Keratinocyte (primary cell): ENCODE data around the gene NEGR1. TPM values are rescaled to one million over a fixed set of nuclear protein-coding genes. Genes with fewer than 3 reads are reported as not detected.

ENCODE experiments used
- DNase-seq: peaks from one replicate; pipeline ENCODE4 v3.0.0-alpha.2; 2011; ENCODE audit warnings: low read depth, missing footprints, low spot score
- FAIRE-seq: peaks from 2 replicates; lab custom pipeline; 2011; peaks lifted over from hg19 to GRCh38; lab: Jason Lieb, UNC
- H2AFZ ChIP-seq: 2 replicates; pipeline ENCODE4 v1.6.0; 2012; ENCODE audit warnings: low read length, control low read depth, inconsistent platforms; ENCODE audit not compliant: control insufficient read depth
- H3K27ac ChIP-seq: 2 replicates; pipeline ENCODE4 v1.5.1; 2011; ENCODE audit warnings: low read length; ENCODE audit not compliant: control insufficient read depth, insufficient read depth
- H3K27me3 ChIP-seq: 3 replicates; pipeline ENCODE4 v1.6.0; 2011; ENCODE audit warnings: low read length; ENCODE audit not compliant: control insufficient read depth, insufficient read depth; ENCODE audit errors: extremely low read depth
- H3K36me3 ChIP-seq, 2 experiments: 2 replicates in 1 of 2; 3 replicates in 1 of 2; pipeline ENCODE4 v1.5.1; 2011; ENCODE audit warnings: low read length in 2 of 2, mild to moderate bottlenecking in 1 of 2; ENCODE audit not compliant: control insufficient read depth in 2 of 2, insufficient read depth in 2 of 2; ENCODE audit errors: extremely low read depth in 1 of 2
- H3K4me1 ChIP-seq: 3 replicates; pipeline ENCODE4 v1.5.1; 2011; ENCODE audit warnings: low read length; ENCODE audit not compliant: control insufficient read depth, insufficient read depth; ENCODE audit errors: extremely low read depth
- H3K4me2 ChIP-seq: 3 replicates; pipeline ENCODE4 v1.6.0; 2011; ENCODE audit warnings: low read depth, low read length; ENCODE audit not compliant: control insufficient read depth, insufficient read depth; ENCODE audit errors: extremely low read depth
- H3K4me3 ChIP-seq, 3 experiments: fragments of 200-600 bp in 1 of 3; sonication (generic) in 1 of 3; 2 replicates in 2 of 3; 3 replicates in 1 of 3; pipeline ENCODE4 v1.5.1; 2011 to 2016; ENCODE audit warnings: low read length in 3 of 3, mild to moderate bottlenecking in 3 of 3, control low read depth in 2 of 3, inconsistent platforms in 1 of 3, low read depth in 1 of 3, mixed read lengths in 1 of 3, mixed run types in 1 of 3, moderate library complexity in 1 of 3; ENCODE audit not compliant: control insufficient read depth in 2 of 3, insufficient read depth in 2 of 3; ENCODE audit errors: extremely low read depth in 1 of 3
- H3K79me2 ChIP-seq: 2 replicates; pipeline ENCODE4 v1.6.0; 2012; ENCODE audit warnings: low read length; ENCODE audit not compliant: control insufficient read depth, insufficient read depth
- H3K9ac ChIP-seq: 3 replicates; pipeline ENCODE4 v1.6.0; 2011; ENCODE audit warnings: low read length; ENCODE audit not compliant: control insufficient read depth, insufficient read depth; ENCODE audit errors: extremely low read depth
- H3K9me1 ChIP-seq: 3 replicates; pipeline ENCODE4 v1.6.0; 2011; ENCODE audit warnings: low read length; ENCODE audit not compliant: control insufficient read depth, insufficient read depth; ENCODE audit errors: extremely low read depth
- H3K9me3 ChIP-seq: 2 replicates; pipeline ENCODE4 v1.5.1; 2012; ENCODE audit warnings: low read depth, low read length; ENCODE audit not compliant: control insufficient read depth
- H4K20me1 ChIP-seq: 3 replicates; pipeline ENCODE4 v1.6.0; 2011; ENCODE audit warnings: low read length; ENCODE audit not compliant: control insufficient read depth, insufficient read depth; ENCODE audit errors: extremely low read depth
- EZH2 ChIP-seq: IDR thresholded peaks from one replicate; pipeline ENCODE4 v1.6.1; 2012; ENCODE audit warnings: inconsistent platforms, mild to moderate bottlenecking, low read length, moderate library complexity
- dilution Hi-C: fragments of 300-500 bp; cut with MboI; formaldehyde crosslinking; loops from one replicate; pipeline ENCODE4 v1.7.0; 2020; ENCODE audit warnings: low sequenced_read_pairs; ENCODE audit not compliant: extremely low pct_ligation_motif_present
- polyA plus RNA-seq, 5 experiments: library from polyadenylated mRNA; depleted of rRNA in 3 of 5; stranded (reverse) in 3 of 5; stranded (forward) in 1 of 5; unstranded in 1 of 5; fragments of >200 nt; gene quantifications; 1 replicate in 1 of 5; 2 replicates in 3 of 5; 3 replicates in 1 of 5; pipeline versions ENCODE4 v1.2.1 to v1.2.3, GENCODE V29; 2011 to 2012; ENCODE audit warnings: missing spikeins in 2 of 5, low read depth in 1 of 5, low replicate concordance in 1 of 5
- TF ChIP-seq, protein P1 (sequence below), 3 experiments: IDR thresholded peaks in 1 of 3; conservative IDR thresholded peaks in 1 of 3; optimal IDR thresholded peaks in 1 of 3; 2 replicates in 2 of 3; 3 replicates in 1 of 3; pipeline versions ENCODE3 to v1.5.1; 2011; ENCODE audit warnings: low read length in 3 of 3, mild to moderate bottlenecking in 3 of 3, moderate library complexity in 2 of 3, control low read depth in 1 of 3, inconsistent platforms in 1 of 3; ENCODE audit not compliant: insufficient read depth in 2 of 3; ENCODE audit errors: extremely low read depth in 1 of 3

NEGR1 gene
- polyA plus RNA-seq, 1 donor (not counting 4 experiments of a cell fraction or from before 2014, with no cell fraction given) = 1.6 TPM

DNA sequence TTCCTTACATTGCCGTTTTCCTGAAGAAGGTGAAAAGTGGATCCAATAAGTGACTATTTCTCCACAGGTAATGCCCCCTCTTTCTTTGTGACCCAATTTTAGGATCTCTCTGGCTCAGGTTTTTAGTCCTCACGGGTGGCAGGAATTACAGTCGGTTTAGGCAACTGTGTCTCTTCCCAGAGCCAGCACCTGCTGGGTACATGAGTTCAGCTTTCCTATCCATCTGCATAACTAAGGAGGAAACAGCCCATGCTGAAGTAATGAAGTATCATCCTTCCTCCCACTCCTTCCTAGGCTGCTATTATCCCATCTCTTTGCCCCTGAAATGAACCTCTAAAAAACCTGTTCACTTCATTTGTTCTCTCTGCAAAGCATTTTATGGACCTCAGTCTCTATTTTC is 544.6 kb downstream of the NEGR1 start:
- TF ChIP-seq, protein P1, sequence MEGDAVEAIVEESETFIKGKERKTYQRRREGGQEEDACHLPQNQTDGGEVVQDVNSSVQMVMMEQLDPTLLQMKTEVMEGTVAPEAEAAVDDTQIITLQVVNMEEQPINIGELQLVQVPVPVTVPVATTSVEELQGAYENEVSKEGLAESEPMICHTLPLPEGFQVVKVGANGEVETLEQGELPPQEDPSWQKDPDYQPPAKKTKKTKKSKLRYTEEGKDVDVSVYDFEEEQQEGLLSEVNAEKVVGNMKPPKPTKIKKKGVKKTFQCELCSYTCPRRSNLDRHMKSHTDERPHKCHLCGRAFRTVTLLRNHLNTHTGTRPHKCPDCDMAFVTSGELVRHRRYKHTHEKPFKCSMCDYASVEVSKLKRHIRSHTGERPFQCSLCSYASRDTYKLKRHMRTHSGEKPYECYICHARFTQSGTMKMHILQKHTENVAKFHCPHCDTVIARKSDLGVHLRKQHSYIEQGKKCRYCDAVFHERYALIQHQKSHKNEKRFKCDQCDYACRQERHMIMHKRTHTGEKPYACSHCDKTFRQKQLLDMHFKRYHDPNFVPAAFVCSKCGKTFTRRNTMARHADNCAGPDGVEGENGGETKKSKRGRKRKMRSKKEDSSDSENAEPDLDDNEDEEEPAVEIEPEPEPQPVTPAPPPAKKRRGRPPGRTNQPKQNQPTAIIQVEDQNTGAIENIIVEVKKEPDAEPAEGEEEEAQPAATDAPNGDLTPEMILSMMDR (optimal IDR thresholded peaks at IDR 0.05 in 1 of 3, IDR thresholded peaks at IDR 0.05 in 1 of 3, conservative IDR thresholded peaks at IDR 0.05 in 1 of 3; ENCODE audit: extremely low read depth in 1 of 3, insufficient read depth in 2 of 3, low read length in 3 of 3) = no peak
- no peak for TF ChIP-seq EZH2
- Histone ChIP-seq H3K36me3 (no peaks in the 10 kb centered on the region), H3K79me2 (no peaks in the 10 kb centered on the region), H3K9me1 (no peaks in the 10 kb centered on the region), H2AFZ (no peak overlapping the region), H3K4me3 (no peak overlapping the region), H3K4me2 (no peak overlapping the region), H3K27me3 (no peaks in the 10 kb centered on the region), H3K27ac (no peak overlapping the region), H3K9ac (no peak overlapping the region), H3K4me1 (no peaks in the 10 kb centered on the region), H3K9me3 (no peaks in the 10 kb centered on the region), H4K20me1 (no peaks in the 10 kb centered on the region)
- dilution Hi-C loops = no loop called here
- FAIRE-seq = no peak
- no peak for DNase-seq

DNA sequence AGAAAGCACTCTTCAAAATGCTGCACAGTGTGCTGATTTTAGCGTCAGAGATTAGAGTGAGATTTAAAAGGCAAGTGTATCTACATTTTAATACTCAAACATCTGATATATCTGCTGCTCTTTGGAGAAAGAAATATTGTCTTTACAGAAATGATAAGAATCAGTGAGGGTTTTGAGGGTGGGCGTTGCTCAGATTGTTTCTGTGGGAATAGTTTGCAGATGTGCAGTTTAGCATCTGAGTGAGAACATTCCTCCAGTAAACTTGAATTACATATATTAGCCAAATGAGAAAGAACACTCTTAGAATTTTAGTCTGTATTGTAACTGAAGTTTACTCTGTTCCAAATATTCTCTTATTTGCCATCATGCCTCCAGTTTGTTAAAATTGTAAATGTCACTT is 549.2 kb downstream of the NEGR1 start:
- Histone ChIP-seq H3K9me1 (no peaks in the 10 kb centered on the region), H2AFZ (no peak overlapping the region), H3K4me3 (no peak overlapping the region), H3K9ac (no peak overlapping the region), H4K20me1 (no peaks in the 10 kb centered on the region), H3K36me3 (no peaks in the 10 kb centered on the region), H3K27me3 (no peaks in the 10 kb centered on the region), H3K4me1 (no peaks in the 10 kb centered on the region), H3K79me2 (no peaks in the 10 kb centered on the region), H3K27ac (no peak overlapping the region), H3K4me2 (no peak overlapping the region), H3K9me3 (no peaks in the 10 kb centered on the region)
- TF ChIP-seq, protein P1 (optimal IDR thresholded peaks at IDR 0.05 in 1 of 3, IDR thresholded peaks at IDR 0.05 in 1 of 3, conservative IDR thresholded peaks at IDR 0.05 in 1 of 3; ENCODE audit: extremely low read depth in 1 of 3, insufficient read depth in 2 of 3, low read length in 3 of 3) = no peak
- TF ChIP-seq EZH2 = no peak
- DNase-seq = no peak
- dilution Hi-C loops = no loop called here
- FAIRE-seq = no peak
